ENCODE measurements around the gene SLC7A7. TPM values are rescaled to one million over a fixed set of nuclear protein-coding genes. Genes with fewer than 3 reads are reported as not detected.
"Not testable (repeated sequence)": the region's sequence is repeated elsewhere in the genome, so short reads cannot be mapped to it uniquely, and the experiment has no call there.

Gene SLC7A7
- total and polyA plus RNA-seq, 7 donors = 0.93 to 2.6 (median 1.8) TPM

DNA sequence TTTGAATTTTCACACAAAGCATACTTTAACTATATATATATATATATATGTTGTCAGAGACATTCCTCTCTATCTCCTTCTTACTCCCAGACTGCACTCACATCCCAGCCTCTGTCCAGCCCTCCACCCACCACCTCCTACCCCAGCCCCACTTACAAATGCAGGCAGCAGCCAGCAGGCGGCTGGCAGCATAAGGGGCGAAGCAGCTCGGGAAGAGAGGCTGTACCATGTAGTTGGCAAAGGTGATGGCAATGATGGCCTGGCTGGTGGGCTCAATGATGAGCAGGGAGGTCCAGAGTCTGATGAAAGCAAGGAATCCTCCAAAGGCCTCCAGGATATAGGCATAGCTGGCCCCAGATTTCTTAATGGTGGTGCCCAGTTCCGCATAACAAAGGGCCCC is 2.5 kb downstream of the SLC7A7 start:
- Histone ChIP-seq H3K27ac (no peak overlapping the region), H3K27me3 (ENCODE audit: insufficient read depth in 3 of 3, low read length in 2 of 3) (peaks cover 0 to 2% (median 0%) of the 10 kb centered on the region in 3 donors), H3K4me1 (no peaks in the 10 kb centered on the region), H3K36me3 (ENCODE audit: insufficient read depth in 1 of 2, low read depth in 1 of 2) (no peaks in the 10 kb centered on the region), H3K9me3 (no peaks in the 10 kb centered on the region), H3K4me3 (no peak overlapping the region)
- DNase-seq (no peak), ATAC-seq (no peak)
- intact Hi-C loops (cut with DNase I) = loop anchor here in 1 of 2 donors (10.0 kb wide), 1 partner anchor 428 kb away; no protein-coding TSS in a partner anchor
- TF ChIP-seq, protein P1, sequence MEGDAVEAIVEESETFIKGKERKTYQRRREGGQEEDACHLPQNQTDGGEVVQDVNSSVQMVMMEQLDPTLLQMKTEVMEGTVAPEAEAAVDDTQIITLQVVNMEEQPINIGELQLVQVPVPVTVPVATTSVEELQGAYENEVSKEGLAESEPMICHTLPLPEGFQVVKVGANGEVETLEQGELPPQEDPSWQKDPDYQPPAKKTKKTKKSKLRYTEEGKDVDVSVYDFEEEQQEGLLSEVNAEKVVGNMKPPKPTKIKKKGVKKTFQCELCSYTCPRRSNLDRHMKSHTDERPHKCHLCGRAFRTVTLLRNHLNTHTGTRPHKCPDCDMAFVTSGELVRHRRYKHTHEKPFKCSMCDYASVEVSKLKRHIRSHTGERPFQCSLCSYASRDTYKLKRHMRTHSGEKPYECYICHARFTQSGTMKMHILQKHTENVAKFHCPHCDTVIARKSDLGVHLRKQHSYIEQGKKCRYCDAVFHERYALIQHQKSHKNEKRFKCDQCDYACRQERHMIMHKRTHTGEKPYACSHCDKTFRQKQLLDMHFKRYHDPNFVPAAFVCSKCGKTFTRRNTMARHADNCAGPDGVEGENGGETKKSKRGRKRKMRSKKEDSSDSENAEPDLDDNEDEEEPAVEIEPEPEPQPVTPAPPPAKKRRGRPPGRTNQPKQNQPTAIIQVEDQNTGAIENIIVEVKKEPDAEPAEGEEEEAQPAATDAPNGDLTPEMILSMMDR (IDR thresholded peaks at IDR 0.05) = no peak
- WGBS, 3 donors = 84 to 87% (median 87%) methylated on average over 4 of the region's 4 CpGs

DNA sequence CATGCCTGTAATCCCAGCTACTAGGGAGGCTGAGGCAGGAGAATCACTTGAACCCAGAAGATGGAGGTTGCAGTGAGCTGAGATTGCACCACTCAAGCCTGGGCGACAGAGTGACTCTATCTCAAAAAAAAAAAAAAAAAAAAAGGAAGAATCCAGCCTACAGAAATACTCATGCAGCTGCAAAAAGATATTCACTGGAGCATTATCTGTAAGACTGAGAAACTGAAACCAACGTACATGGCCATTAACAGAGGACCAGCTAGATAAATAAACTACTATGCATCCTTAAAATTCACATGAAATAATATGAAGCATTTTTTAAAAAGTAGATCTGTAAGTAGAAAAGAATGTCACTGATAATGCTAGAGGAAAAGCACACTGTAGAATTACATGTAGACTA is 3.5 kb downstream of the SLC7A7 start:
- Histone ChIP-seq H3K36me3 (ENCODE audit: insufficient read depth in 1 of 2, low read depth in 1 of 2) (no peaks in the 10 kb centered on the region), H3K9me3 (no peaks in the 10 kb centered on the region), H3K4me1 (no peaks in the 10 kb centered on the region), H3K4me3 (no peak overlapping the region), H3K27ac (no peak overlapping the region), H3K27me3 (ENCODE audit: insufficient read depth in 3 of 3, low read length in 2 of 3) (peaks cover 0 to 2% (median 0%) of the 10 kb centered on the region in 3 donors)
- intact Hi-C loops (cut with DNase I) = loop anchor here in 1 of 2 donors (10.0 kb wide), 1 partner anchor 427 kb away; no protein-coding TSS in a partner anchor
- DNase-seq = no peak
- WGBS, 3 donors = 53 to 58% (median 56%) methylated on average over 2 of the region's 2 CpGs
- no peak for ATAC-seq
- TF ChIP-seq, protein P1 (IDR thresholded peaks at IDR 0.05) = no peak

DNA sequence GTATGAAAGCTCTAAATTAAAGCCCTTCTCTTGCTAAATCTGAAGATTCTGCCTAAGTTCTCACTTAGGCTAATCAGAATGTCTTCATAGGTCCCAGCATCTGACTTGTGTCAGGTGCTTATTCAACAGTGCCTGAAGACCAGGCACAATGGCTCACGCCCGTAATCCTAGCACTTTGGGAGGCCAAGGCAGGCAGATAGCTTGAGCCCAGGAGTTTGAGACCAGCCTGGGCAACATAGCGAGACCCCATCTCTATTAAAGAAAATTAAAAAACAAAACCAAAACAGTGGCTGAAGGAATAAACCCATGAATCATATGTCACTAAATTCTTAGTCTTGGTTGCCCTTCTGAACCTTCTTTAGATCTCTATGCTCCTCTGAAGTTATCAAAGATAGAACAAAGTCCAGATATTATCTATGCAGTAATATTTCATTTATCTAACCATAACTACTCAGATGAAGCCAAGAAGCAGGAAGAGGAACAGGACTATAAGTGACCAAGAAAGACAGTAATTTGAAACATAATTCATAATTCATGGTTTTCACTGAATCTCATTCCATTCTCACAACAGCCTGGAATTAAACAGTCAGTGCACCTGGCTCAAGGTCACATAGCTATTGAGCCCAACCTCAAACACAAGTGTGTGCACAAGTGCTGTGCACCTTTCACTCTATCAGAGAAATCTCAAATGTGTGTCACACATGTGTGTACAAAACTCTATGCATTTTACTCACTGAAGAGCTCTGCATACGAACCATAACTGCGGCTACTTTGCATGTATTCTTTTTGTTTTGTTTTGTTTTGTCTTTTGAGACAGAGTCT is 6.6 kb downstream of the SLC7A7 start:
- H3K36me3 ChIP-seq (ENCODE audit: insufficient read depth in 1 of 2, low read depth in 1 of 2) = no peaks in the 10 kb centered on the region
- peaks cover 0 to 2% (median 0%) of the 10 kb centered on the region in 3 donors for H3K27me3 ChIP-seq (ENCODE audit: insufficient read depth in 3 of 3, low read length in 2 of 3)
- no peaks in the 10 kb centered on the region for H3K9me3 ChIP-seq
- TF ChIP-seq, protein P1 (IDR thresholded peaks at IDR 0.05) = no peak
- intact Hi-C loops (cut with DNase I) = no loop called here
- H3K4me1 ChIP-seq = no peaks in the 10 kb centered on the region
- H3K4me3 ChIP-seq = no peak overlapping the region
- 87 to 94% (median 92%) methylated on average over 5 of the region's 5 CpGs for WGBS, 3 donors
- no peak overlapping the region for H3K27ac ChIP-seq
- DNase-seq = no peak
- ATAC-seq = no peak

DNA sequence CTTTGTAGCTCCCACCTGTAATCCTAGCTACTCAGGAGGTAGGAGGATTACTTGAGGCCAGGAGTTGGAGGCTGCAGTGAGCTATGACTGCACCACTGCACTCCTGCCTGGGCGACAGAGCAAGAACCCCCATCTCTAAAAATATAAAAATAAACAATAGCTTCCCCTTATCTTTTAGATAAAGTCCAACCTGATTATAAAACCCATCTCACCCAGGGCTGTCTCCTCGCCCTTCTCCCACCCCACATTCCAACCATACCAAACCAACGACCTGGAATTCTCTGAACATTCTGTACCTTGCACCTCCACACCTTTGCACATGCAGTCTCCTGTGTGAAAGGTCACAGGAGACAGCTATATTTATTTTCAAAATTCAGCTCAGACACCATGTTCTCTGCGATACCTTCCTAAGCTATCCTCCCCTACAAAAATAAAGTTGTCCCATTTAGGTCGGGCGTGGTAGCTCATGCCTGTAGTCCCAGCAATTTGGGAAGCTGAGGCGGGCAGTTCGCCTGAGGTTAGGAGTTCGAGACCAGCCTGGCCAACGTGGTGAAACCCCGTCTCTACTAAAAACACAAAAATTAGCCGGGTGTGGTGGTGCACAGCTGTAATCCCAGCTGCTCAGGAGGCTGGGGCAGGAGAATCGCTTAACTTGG is 7.7 kb downstream of the SLC7A7 start:
- TF ChIP-seq, protein P1 (IDR thresholded peaks at IDR 0.05) = no peak
- H3K9me3 ChIP-seq = no peaks in the 10 kb centered on the region
- no peak overlapping the region for H3K4me3 ChIP-seq
- H3K27me3 ChIP-seq (ENCODE audit: insufficient read depth in 3 of 3, low read length in 2 of 3) = no peaks in the 10 kb centered on the region
- H3K27ac ChIP-seq = no peak overlapping the region
- H3K4me1 ChIP-seq = no peaks in the 10 kb centered on the region
- no peak for DNase-seq
- WGBS, 3 donors = 79 to 81% (median 80%) methylated on average over 13 of the region's 13 CpGs
- no peaks in the 10 kb centered on the region for H3K36me3 ChIP-seq (ENCODE audit: insufficient read depth in 1 of 2, low read depth in 1 of 2)
- intact Hi-C loops (cut with DNase I) = no loop called here
- ATAC-seq = no peak

DNA sequence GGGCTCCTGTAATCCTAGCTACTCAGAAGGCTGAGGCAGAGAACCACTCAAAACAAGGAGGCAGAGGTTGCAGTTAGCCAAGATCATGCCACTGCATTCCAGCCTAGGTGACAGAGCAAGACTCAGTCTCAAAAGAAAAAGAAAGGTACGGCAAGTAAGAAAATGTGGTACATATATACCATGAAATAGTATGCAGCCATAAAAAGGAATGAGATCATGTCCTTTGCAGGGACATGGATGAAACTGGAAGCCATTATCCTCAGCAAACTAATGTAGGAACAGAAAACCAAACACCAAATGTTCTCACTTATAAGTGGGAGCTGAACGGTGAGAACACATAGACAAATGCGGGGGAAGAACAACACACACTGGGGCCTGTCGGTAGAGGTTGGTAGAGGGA is 10.0 kb downstream of the SLC7A7 start:
- H3K4me1 ChIP-seq; H3K4me3 ChIP-seq; ATAC-seq; intact Hi-C loops (cut with DNase I); H3K27me3 ChIP-seq (ENCODE audit: insufficient read depth in 3 of 3, low read length in 2 of 3); H3K36me3 ChIP-seq (ENCODE audit: insufficient read depth in 1 of 2, low read depth in 1 of 2); DNase-seq; H3K27ac ChIP-seq; H3K9me3 ChIP-seq: not testable (repeated sequence)
- 84 to 95% (median 84%) methylated on average over 4 of the region's 4 CpGs for WGBS, 3 donors

Data from psoas muscle (tissue), 8 donors.